GM12892 (cell line): ENCODE data around the gene JAM2.

Experiments
- POLR2A ChIP-seq: IDR thresholded peaks from 2 replicates; pipeline ENCODE4 v1.6.1; 2011; ENCODE audit warnings: low read depth, low read length, control low read depth
- TAF1 ChIP-seq: IDR thresholded peaks from 2 replicates; pipeline ENCODE4 v1.6.1; 2011; ENCODE audit warnings: low read depth, mild to moderate bottlenecking, control low read depth, low read length, borderline replicate concordance

DNA sequence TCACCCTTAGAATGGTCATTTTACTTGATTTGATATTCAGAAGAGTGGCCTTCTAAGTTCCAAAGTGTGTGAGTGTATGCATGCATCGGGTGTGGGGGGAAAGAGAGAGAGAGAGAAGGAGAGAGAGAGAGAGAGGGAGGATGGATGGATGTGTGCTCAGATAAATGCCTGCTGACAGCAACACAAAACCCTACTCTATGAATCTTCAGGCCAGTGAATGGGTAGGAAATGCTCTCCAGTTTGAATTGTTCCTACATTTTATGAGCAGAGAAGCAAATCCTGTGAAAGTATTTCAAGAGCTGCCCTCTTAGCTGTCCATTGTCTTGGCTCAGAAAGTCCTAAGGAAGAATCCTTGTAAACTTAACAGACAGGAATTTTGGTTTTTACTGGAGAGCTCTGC lies 7.4 kb downstream of the JAM2 start:
- TF ChIP-seq POLR2A (no peak), TAF1 (no peak)
